ENCODE results near the gene CCDC71.
A peak's percentile ranks its signal among the peaks of the same experiment; 100 is the strongest.

Gene CCDC71

GRCh38 chr3:49165771-49166751 is at the start of gene CCDC71:
CCDC71 (minus strand) TSS chr3:49166331; CDS start chr3:49164208, 2,123 bp downstream.
- no peak for TF ChIP-seq CTCF (IDR thresholded peaks at IDR 0.05; ENCODE audit: control insufficient read depth, insufficient read depth, low read depth, low read length, missing control alignments)
- H3K4me3 ChIP-seq (ENCODE audit: control insufficient read depth, low read depth, low read length): peak within 1 kb of the TSS; percentile 71
- DNase-seq (ENCODE audit: low read depth): no peak

GRCh38 chr3:49213998-49214397 is 47.9 kb upstream of the CCDC71 start:
- no peak for TF ChIP-seq CTCF (IDR thresholded peaks at IDR 0.05; ENCODE audit: control insufficient read depth, insufficient read depth, low read depth, low read length, missing control alignments)
- no peak overlapping the region for H3K4me3 ChIP-seq (ENCODE audit: control insufficient read depth, low read depth, low read length)
- DNase-seq (ENCODE audit: low read depth): no peak

GRCh38 chr3:49213541-49213943 is 47.4 kb upstream of the CCDC71 start:
- no peak overlapping the region for H3K4me3 ChIP-seq (ENCODE audit: control insufficient read depth, low read depth, low read length)
- no peak for DNase-seq (ENCODE audit: low read depth)
- no peak for TF ChIP-seq CTCF (IDR thresholded peaks at IDR 0.05; ENCODE audit: control insufficient read depth, insufficient read depth, low read depth, low read length, missing control alignments)

- H3K4me3 ChIP-seq (ENCODE audit: control insufficient read depth, low read depth, low read length): peak overlapping the region; percentile 78
- no peak for TF ChIP-seq CTCF (IDR thresholded peaks at IDR 0.05; ENCODE audit: control insufficient read depth, insufficient read depth, low read depth, low read length, missing control alignments)
- DNase-seq (ENCODE audit: low read depth): no peak
Measured at GRCh38 chr3:49199900-49200281, 33.8 kb upstream of the CCDC71 start.

GRCh38 chr3:49199239-49199899 is 33.2 kb upstream of the CCDC71 start:
- peak overlapping the region; percentile 78 for H3K4me3 ChIP-seq (ENCODE audit: control insufficient read depth, low read depth, low read length)
- peak; percentile 64 for DNase-seq (ENCODE audit: low read depth)
- no peak for TF ChIP-seq CTCF (IDR thresholded peaks at IDR 0.05; ENCODE audit: control insufficient read depth, insufficient read depth, low read depth, low read length, missing control alignments)

GRCh38 chr3:49198611-49199230 is 32.6 kb upstream of the CCDC71 start:
- DNase-seq (ENCODE audit: low read depth): no peak
- TF ChIP-seq CTCF (IDR thresholded peaks at IDR 0.05; ENCODE audit: control insufficient read depth, insufficient read depth, low read depth, low read length, missing control alignments): no peak
- peak overlapping the region; percentile 78 for H3K4me3 ChIP-seq (ENCODE audit: control insufficient read depth, low read depth, low read length)
